H9 (cell line): ENCODE results near the gene HNRNPF. TPM values are rescaled to one million over a fixed set of nuclear protein-coding genes. Genes with fewer than 3 reads are reported as not detected.

Experiments
- DNase-seq: peaks from one replicate; pipeline ENCODE4 v3.0.0-alpha.2; 2017
- H2AFZ ChIP-seq: one replicate; pipeline ENCODE4 v1.6.1; 2013; ENCODE audit warnings: mild to moderate bottlenecking, low read length, control low read depth, moderate library complexity
- H2AK5ac ChIP-seq: 2 replicates; pipeline ENCODE4 v1.6.1; 2013; ENCODE audit warnings: low read length, control low read depth, mixed read lengths; ENCODE audit not compliant: insufficient read length
- H2BK120ac ChIP-seq: one replicate; pipeline ENCODE4 v1.6.1; 2013; ENCODE audit warnings: low read depth, mild to moderate bottlenecking, low read length, control low read depth, inconsistent platforms; ENCODE audit not compliant: poor library complexity, severe bottlenecking
- H2BK12ac ChIP-seq: 2 replicates; pipeline ENCODE4 v1.6.1; 2013; ENCODE audit warnings: low read length, control low read depth, mixed read lengths, low read depth; ENCODE audit not compliant: insufficient read length
- H2BK15ac ChIP-seq: 2 replicates; pipeline ENCODE4 v1.6.1; 2013; ENCODE audit warnings: low read depth, low read length, control low read depth
- H2BK20ac ChIP-seq: one replicate; pipeline ENCODE4 v1.6.1; 2013; ENCODE audit warnings: low read depth, mild to moderate bottlenecking, low read length, control low read depth, inconsistent platforms; ENCODE audit not compliant: poor library complexity, severe bottlenecking
- H2BK5ac ChIP-seq: 2 replicates; pipeline ENCODE4 v1.6.1; 2013; ENCODE audit warnings: low read length, control low read depth, mixed read lengths; ENCODE audit not compliant: insufficient read length
- H3K14ac ChIP-seq: 2 replicates; pipeline ENCODE4 v1.6.1; 2013; ENCODE audit warnings: low read length, control low read depth; ENCODE audit not compliant: insufficient read depth
- H3K18ac ChIP-seq: 2 replicates; pipeline ENCODE4 v1.6.1; 2013; ENCODE audit warnings: low read depth, mild to moderate bottlenecking, mixed read lengths, low read length, control low read depth; ENCODE audit not compliant: insufficient read length
- H3K23ac ChIP-seq: 2 replicates; pipeline ENCODE4 v1.6.1; 2013; ENCODE audit warnings: low read length, control low read depth, mixed read lengths, low read depth; ENCODE audit not compliant: insufficient read length
- H3K23me2 ChIP-seq: 2 replicates; pipeline ENCODE4 v1.6.1; 2013; ENCODE audit warnings: low read depth, mild to moderate bottlenecking, mixed read lengths, low read length, control low read depth; ENCODE audit not compliant: insufficient read length, poor library complexity, severe bottlenecking
- H3K27ac ChIP-seq: 2 replicates; pipeline ENCODE4 v1.5.1; 2013; ENCODE audit warnings: low read length, control low read depth, mixed read lengths, low read depth; ENCODE audit not compliant: insufficient read length
- H3K27me3 ChIP-seq: 2 replicates; pipeline ENCODE4 v1.6.1; 2013; ENCODE audit warnings: low read length, control low read depth, inconsistent platforms; ENCODE audit not compliant: insufficient read depth
- H3K4ac ChIP-seq: 2 replicates; pipeline ENCODE4 v1.6.1; 2013; ENCODE audit warnings: low read depth, mild to moderate bottlenecking, control low read depth, inconsistent platforms, low read length, moderate library complexity
- H3K4me1 ChIP-seq: 2 replicates; pipeline ENCODE4 v1.6.1; 2013; ENCODE audit warnings: low read length, control low read depth, inconsistent platforms; ENCODE audit not compliant: insufficient read depth
- H3K4me2 ChIP-seq: 2 replicates; pipeline ENCODE4 v1.6.1; 2013; ENCODE audit warnings: low read length, control low read depth, mixed read lengths; ENCODE audit not compliant: insufficient read length, insufficient read depth
- H3K56ac ChIP-seq: 2 replicates; pipeline ENCODE4 v1.6.1; 2013; ENCODE audit warnings: low read depth, mild to moderate bottlenecking, mixed read lengths, low read length, control low read depth; ENCODE audit not compliant: insufficient read length
- H3K79me1 ChIP-seq: 2 replicates; pipeline ENCODE4 v1.6.1; 2013; ENCODE audit warnings: low read depth, mild to moderate bottlenecking, moderate library complexity, low read length, control low read depth, inconsistent platforms; ENCODE audit not compliant: insufficient read depth, poor library complexity, severe bottlenecking
- H3K79me2 ChIP-seq: 2 replicates; pipeline ENCODE4 v1.6.1; 2013; ENCODE audit warnings: low read length, control low read depth, inconsistent platforms; ENCODE audit not compliant: insufficient read depth
- H3K9ac ChIP-seq: 2 replicates; pipeline ENCODE4 v1.6.1; 2013; ENCODE audit warnings: low read length, control low read depth, mixed read lengths; ENCODE audit not compliant: insufficient read length; ENCODE audit errors: extremely low read depth
- H3K9me3 ChIP-seq: one replicate; pipeline ENCODE4 v1.6.1; 2013; ENCODE audit warnings: low read depth, low read length, inconsistent platforms; ENCODE audit not compliant: control insufficient read depth
- H3T11ph ChIP-seq: one replicate; pipeline ENCODE4 v1.6.1; 2013; ENCODE audit warnings: mild to moderate bottlenecking, low read length, control low read depth, inconsistent platforms
- H4K20me1 ChIP-seq: one replicate; pipeline ENCODE4 v1.6.1; 2013; ENCODE audit not compliant: control insufficient read depth, insufficient read length, insufficient read depth
- H4K5ac ChIP-seq: 2 replicates; pipeline ENCODE4 v1.6.1; 2013; ENCODE audit warnings: low read depth, mild to moderate bottlenecking, mixed read lengths, low read length, control low read depth; ENCODE audit not compliant: insufficient read length
- H4K8ac ChIP-seq: replicated peaks from 2 replicates; pipeline ENCODE4 v1.6.1; 2013; ENCODE audit warnings: low read length, control low read depth, mixed read lengths, low read depth; ENCODE audit not compliant: insufficient read length
- H4K91ac ChIP-seq: 2 replicates; pipeline ENCODE4 v1.6.1; 2013; ENCODE audit warnings: low read depth, mild to moderate bottlenecking, moderate library complexity, mixed read lengths, low read length, control low read depth; ENCODE audit not compliant: insufficient read length
- H3K27ac Mint-ChIP-seq, 3 experiments: 2 replicates in 2 of 3; 3 replicates in 1 of 3; pipeline ENCODE4 v1.8.0; 2020 to 2021; ENCODE audit warnings: mixed read lengths in 3 of 3, mild to moderate bottlenecking in 1 of 3, moderate library complexity in 1 of 3
- H3K27me3 Mint-ChIP-seq: 2 replicates; pipeline ENCODE4 v1.8.0; 2021; ENCODE audit warnings: low read depth, mild to moderate bottlenecking, moderate library complexity, mixed read lengths
- H3K36me3 Mint-ChIP-seq, 3 experiments: 2 replicates in 2 of 3; 3 replicates in 1 of 3; pipeline ENCODE4 v1.8.0; 2020 to 2021; ENCODE audit warnings: low read depth in 3 of 3, mixed read lengths in 3 of 3; ENCODE audit not compliant: insufficient read depth in 1 of 3
- H3K4me1 Mint-ChIP-seq, 2 experiments: 2 replicates each; pipeline ENCODE4 v1.8.0; 2020; ENCODE audit warnings: mixed read lengths in 2 of 2
- H3K4me3 Mint-ChIP-seq, 2 experiments: 2 replicates in 1 of 2; 3 replicates in 1 of 2; pipeline ENCODE4 v1.8.0; 2020 to 2021; ENCODE audit warnings: mild to moderate bottlenecking in 2 of 2, mixed read lengths in 2 of 2, moderate library complexity in 1 of 2
- H3K9me3 Mint-ChIP-seq, 2 experiments: 2 replicates in 1 of 2; 3 replicates in 1 of 2; pipeline ENCODE4 v1.8.0; 2020; ENCODE audit warnings: mild to moderate bottlenecking in 2 of 2, mixed read lengths in 2 of 2, moderate library complexity in 1 of 2
- WGBS: extraction: QIAGEN DNeasy Blood & Tissue Kit; methylation state at CpG from one replicate; pipeline ENCODE4 v1.1.7; 2013; ENCODE audit warnings: missing lambda C conversion rate, low lambda C conversion rate, mixed read lengths; ENCODE audit not compliant: insufficient read length; ENCODE audit errors: extremely low coverage; 5-methylcytosine and 5-hydroxymethylcytosine counted together
- total RNA-seq: library from RNA; stranded (reverse); gene quantifications from 2 replicates; pipeline ENCODE4 v1.2.1, GENCODE V29; 2021
- TF ChIP-seq, protein P1 (sequence below): fragments of 200-600 bp; sonication (generic); conservative IDR thresholded peaks from 3 replicates; pipeline ENCODE4 v1.8.0; 2021; ENCODE audit warnings: antibody characterized with exemption, mild to moderate bottlenecking

The HNRNPF gene
- total RNA-seq, 1 experiment from 2014 or later: 411 TPM

DNA sequence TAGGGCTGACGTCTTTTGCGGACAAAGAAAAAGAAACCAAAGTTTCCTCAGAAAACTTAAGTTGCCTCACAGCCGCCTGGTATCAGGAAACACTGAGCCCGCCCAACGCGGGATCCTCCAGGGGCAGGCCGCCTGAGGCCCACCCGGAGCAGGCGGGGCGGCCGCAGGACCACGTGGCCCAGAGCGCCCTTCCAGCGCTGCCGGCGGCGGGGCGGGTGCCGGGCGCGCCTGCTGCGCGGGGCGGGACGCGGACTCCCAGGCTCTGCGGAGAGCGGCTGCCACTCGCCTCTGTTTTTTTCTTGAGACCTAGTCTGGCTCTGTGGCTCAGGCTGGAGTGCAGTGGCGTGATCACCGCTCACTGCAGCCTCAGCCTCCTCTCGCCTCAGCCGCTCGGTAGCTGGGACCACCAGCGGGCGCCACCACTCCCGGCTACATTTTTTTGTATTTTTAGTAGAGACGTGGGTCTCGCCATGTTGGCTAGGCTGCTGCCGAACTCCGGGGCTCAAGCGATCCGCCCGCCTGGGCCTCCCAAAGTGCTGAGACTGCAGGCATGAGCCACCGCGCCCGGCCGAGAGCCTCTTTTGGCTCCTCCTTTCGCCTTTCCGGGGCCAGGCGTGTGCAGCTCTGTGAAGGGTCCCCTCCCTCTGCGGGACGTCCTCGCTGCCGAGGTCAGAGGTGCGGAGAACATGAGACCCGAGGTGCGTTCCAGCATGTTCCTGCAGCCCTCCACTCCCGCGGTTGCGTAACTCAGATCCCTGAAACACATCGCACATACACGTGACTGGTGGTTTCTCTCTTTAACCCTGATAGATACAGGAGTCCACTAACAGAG is 11.6 kb upstream of the HNRNPF start:
- H4K5ac ChIP-seq: no peak overlapping the region
- H3K18ac ChIP-seq: peak overlapping the region; percentile 36
- no peaks in the 10 kb centered on the region for H4K20me1 ChIP-seq
- no peaks in the 10 kb centered on the region for H3K9me3 ChIP-seq
- H2AFZ ChIP-seq: no peak overlapping the region
- H3K9ac ChIP-seq: no peak overlapping the region
- no peak overlapping the region for H2AK5ac ChIP-seq
- H4K8ac ChIP-seq: no peak overlapping the region
- H3K9me3 Mint-ChIP-seq: peaks cover 3 to 13% of the 10 kb centered on the region in 2 experiments; a peak in 4 of 5 replicates
- peak; percentile 78 for DNase-seq
- peak overlapping the region; percentile 70 to 76 for H3K4me3 Mint-ChIP-seq
- H3K27ac ChIP-seq: no peak overlapping the region
- H3K23me2 ChIP-seq: no peaks in the 10 kb centered on the region
- H3K4ac ChIP-seq: no peak overlapping the region
- H3K36me3 Mint-ChIP-seq: peaks cover 0 to 9% (median 3%) of the 10 kb centered on the region in 3 experiments; a peak in 3 of 7 replicates
- H2BK20ac ChIP-seq: no peak overlapping the region
- peak overlapping the region; percentile 48 for H3K4me2 ChIP-seq
- no peak overlapping the region for H3K23ac ChIP-seq
- H3K79me1 ChIP-seq: no peaks in the 10 kb centered on the region
- H3K27ac Mint-ChIP-seq: peak overlapping the region; percentile 60 to 91 (median 62); a peak in 4 of 7 replicates
- no peak overlapping the region for H2BK5ac ChIP-seq
- TF ChIP-seq, protein P1, sequence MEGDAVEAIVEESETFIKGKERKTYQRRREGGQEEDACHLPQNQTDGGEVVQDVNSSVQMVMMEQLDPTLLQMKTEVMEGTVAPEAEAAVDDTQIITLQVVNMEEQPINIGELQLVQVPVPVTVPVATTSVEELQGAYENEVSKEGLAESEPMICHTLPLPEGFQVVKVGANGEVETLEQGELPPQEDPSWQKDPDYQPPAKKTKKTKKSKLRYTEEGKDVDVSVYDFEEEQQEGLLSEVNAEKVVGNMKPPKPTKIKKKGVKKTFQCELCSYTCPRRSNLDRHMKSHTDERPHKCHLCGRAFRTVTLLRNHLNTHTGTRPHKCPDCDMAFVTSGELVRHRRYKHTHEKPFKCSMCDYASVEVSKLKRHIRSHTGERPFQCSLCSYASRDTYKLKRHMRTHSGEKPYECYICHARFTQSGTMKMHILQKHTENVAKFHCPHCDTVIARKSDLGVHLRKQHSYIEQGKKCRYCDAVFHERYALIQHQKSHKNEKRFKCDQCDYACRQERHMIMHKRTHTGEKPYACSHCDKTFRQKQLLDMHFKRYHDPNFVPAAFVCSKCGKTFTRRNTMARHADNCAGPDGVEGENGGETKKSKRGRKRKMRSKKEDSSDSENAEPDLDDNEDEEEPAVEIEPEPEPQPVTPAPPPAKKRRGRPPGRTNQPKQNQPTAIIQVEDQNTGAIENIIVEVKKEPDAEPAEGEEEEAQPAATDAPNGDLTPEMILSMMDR: peak; percentile 42; the same call in 2 of the 3 replicates
- no peak overlapping the region for H3K56ac ChIP-seq
- peak overlapping the region; percentile 60; the same call in 1 of the 2 replicates for H3K14ac ChIP-seq
- peaks cover 6% of the 10 kb centered on the region in 2 experiments for H3K4me1 Mint-ChIP-seq
- H3T11ph ChIP-seq: no peak overlapping the region
- H3K27me3 Mint-ChIP-seq: peaks cover 17% of the 10 kb centered on the region
- H2BK12ac ChIP-seq: no peak overlapping the region
- no peak overlapping the region for H2BK15ac ChIP-seq
- WGBS: no CpG with 5 or more reads among the region's 63 CpGs
- H3K79me2 ChIP-seq: no peaks in the 10 kb centered on the region
- H3K4me1 ChIP-seq: no peaks in the 10 kb centered on the region
- no peak overlapping the region for H2BK120ac ChIP-seq
- H3K27me3 ChIP-seq: no peaks in the 10 kb centered on the region
- no peak overlapping the region for H4K91ac ChIP-seq
